ENCODE data around the gene CHRNB4. TPM values are rescaled to one million over a fixed set of nuclear protein-coding genes. Genes with fewer than 3 reads are reported as not detected.

Gene CHRNB4
- not detected in 2 replicates for total RNA-seq (2013; cell fraction: nucleolus; rRNA removed)
- total RNA-seq (2014; rRNA removed) (not detected in 2 replicates), total RNA-seq (2014; rRNA removed; fragmentation: Illumina TruSeq; extraction: Trizol) (not detected in 2 replicates), total RNA-seq (2021) (not detected in 2 replicates), polyA plus RNA-seq (2011; rRNA removed) (0.10 TPM in 1 of 2 replicates, not detected in the other), polyA plus RNA-seq (2014; fragmentation: Illumina TruSeq; extraction: Trizol) (not detected in 2 replicates), polyA plus RNA-seq (2014; fragmentation: Nextera tagmentation; extraction: Ambion mirVana) (not detected), polyA plus RNA-seq (2014; rRNA removed) (not detected in 2 replicates), polyA plus RNA-seq (2016; fragmentation: Nextera tagmentation; extraction: Ambion mirVana) (not detected), polyA minus RNA-seq (2011; rRNA and poly(A)+ RNA removed) (not detected in 2 replicates), Bru-seq, nascent RNA (percentile 5 among the genes with signal in this experiment), BruChase-seq, experiment 1, labeled RNA remaining after a 6-hour chase (percentile 12 among the genes with signal in this experiment), BruChase-seq, experiment 2, labeled RNA remaining after a 2-hour chase (not detected)
- not detected for polyA plus RNA-seq (2011; ENCODE audit: low read depth)
- polyA plus RNA-seq (2011; cell fraction: cytosol; rRNA removed): 0.03 and 0.05 TPM in 2 replicates
- polyA plus RNA-seq (2011; cell fraction: nucleus; rRNA removed): not detected in 2 replicates
- 0.08 TPM in 1 of 2 replicates, not detected in the other for polyA plus RNA-seq (2012)
- polyA minus RNA-seq (2011; cell fraction: cytosol; rRNA and poly(A)+ RNA removed): not detected in 2 replicates
- polyA minus RNA-seq (2011; cell fraction: nucleus; rRNA and poly(A)+ RNA removed): 0.29 TPM in 1 of 2 replicates, not detected in the other
- long read RNA-seq, experiment 1: 0 reads
- long read RNA-seq, experiment 2: 0 reads

DNA sequence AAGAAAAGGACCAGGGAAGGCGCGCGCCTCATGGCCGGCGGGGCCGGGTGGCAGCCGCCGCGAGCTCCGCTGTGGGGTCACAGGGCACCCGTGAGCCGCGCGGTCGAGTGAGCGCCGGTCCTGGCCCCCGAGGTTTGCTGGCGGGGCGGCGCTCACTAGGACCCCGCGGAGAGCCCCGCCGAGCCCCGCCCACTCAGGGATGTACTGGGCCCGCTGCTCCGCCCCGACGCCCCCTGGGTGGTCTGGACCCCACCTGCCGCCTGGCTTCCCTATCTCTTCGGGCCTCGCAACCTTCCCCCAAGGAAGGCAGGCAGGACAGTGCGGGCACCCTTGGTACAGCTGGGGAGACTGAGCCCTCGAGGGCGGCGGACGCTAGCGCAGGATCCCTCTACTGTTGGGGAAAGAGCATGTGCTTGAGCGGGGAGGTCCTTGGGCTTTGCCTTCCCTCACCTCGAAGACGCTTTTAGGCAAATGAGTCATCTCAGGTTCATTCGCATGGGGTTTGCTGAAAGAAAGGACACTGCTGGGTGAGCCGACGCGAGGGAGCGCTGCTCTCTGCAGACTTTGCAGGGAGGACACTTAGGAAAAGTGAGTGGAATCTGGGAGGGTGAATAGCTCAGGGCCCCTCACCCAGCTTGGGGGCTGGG, at the start of gene CHRNB4:
Gene CHRNB4, minus strand, starts transcription at position 109 of the 647 bp plus-strand sequence. Its CDS starts 77 bp downstream, at position 32.
- WGBS (ENCODE audit: insufficient coverage, insufficient replicate concordance, low lambda C conversion rate, missing lambda C conversion rate): 25% methylated on average over 47 of the region's 47 CpGs
- SMC1A ChIA-PET (ENCODE audit: uncharacterized antibody, unreplicated experiment): no interaction called here
- H3K4me3 ChIP-seq: no peak within 1 kb of the TSS

More for the DNA sequence above, at the start of gene CHRNB4:
- Histone ChIP-seq H3K4me1 (ENCODE audit: control insufficient read depth, insufficient read depth, low read length) (no peaks in the 10 kb centered on the region), H3K9ac (ENCODE audit: control insufficient read depth, insufficient read depth, low read length) (no peak within 1 kb of the TSS), H2AFZ (ENCODE audit: control insufficient read depth, low read depth, low read length) (peak within 1 kb of the TSS; percentile 23), H3K36me3 (ENCODE audit: control insufficient read depth in 2 of 2, insufficient read depth in 2 of 2, low read length in 1 of 2) (no peaks in the 10 kb centered on the region; a peak in 1 of 4 replicates), H3K4me2 (ENCODE audit: control insufficient read depth, insufficient read depth) (peak within 1 kb of the TSS; percentile 71), H3K79me2 (ENCODE audit: control insufficient read depth, insufficient read depth, low read length) (no peaks in the 10 kb centered on the region), H3K27ac (ENCODE audit: control insufficient read depth, insufficient read depth) (no peak within 1 kb of the TSS), H3K27me3 (replicated peaks in 1 of 2; ENCODE audit: control insufficient read depth in 2 of 2, insufficient read depth in 2 of 2, low read length in 1 of 2) (peaks cover 3 to 4% of the 10 kb centered on the region in 2 experiments; a peak in 3 of 4 replicates), H3K9me3 (replicated peaks; ENCODE audit: control insufficient read depth, insufficient read depth, low read length) (no peaks in the 10 kb centered on the region), H4K20me1 (ENCODE audit: control insufficient read depth, insufficient read depth) (no peaks in the 10 kb centered on the region)
- peak; percentile 67 for ATAC-seq
- CTCF ChIA-PET: no interaction called here
- RAD21 ChIA-PET (ENCODE audit: unreplicated experiment): no interaction called here
- POLR2A ChIA-PET: no interaction called here
- intact Hi-C loops (cut with micrococcal nuclease; ENCODE audit: unreplicated experiment) (no loop called here), in situ Hi-C loops (cut with MboI) (no loop called here)
- BruUV-seq (replicated peaks): no TSS peak
- TF ChIP-seq PAX8 (IDR thresholded peaks at IDR 0.05) (no peak), PML (IDR thresholded peaks at IDR 0.05; ENCODE audit: low read length) (no peak), NR2F1 (conservative IDR thresholded peaks at IDR 0.05) (peak; percentile 29; the same call in 1 of the 2 replicates)
- TF ChIP-seq, protein P1, sequence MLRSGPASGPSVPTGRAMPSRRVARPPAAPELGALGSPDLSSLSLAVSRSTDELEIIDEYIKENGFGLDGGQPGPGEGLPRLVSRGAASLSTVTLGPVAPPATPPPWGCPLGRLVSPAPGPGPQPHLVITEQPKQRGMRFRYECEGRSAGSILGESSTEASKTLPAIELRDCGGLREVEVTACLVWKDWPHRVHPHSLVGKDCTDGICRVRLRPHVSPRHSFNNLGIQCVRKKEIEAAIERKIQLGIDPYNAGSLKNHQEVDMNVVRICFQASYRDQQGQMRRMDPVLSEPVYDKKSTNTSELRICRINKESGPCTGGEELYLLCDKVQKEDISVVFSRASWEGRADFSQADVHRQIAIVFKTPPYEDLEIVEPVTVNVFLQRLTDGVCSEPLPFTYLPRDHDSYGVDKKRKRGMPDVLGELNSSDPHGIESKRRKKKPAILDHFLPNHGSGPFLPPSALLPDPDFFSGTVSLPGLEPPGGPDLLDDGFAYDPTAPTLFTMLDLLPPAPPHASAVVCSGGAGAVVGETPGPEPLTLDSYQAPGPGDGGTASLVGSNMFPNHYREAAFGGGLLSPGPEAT (IDR thresholded peaks at IDR 0.05; ENCODE audit: low read depth): no peak
- no peak for DNase-seq (ENCODE audit: low read depth, low spot score)
- no peak for FAIRE-seq
